GM23338 (cell line): ENCODE measurements around the gene MPPE1. TPM values are rescaled to one million over a fixed set of nuclear protein-coding genes. Genes with fewer than 3 reads are reported as not detected.

Experiments
- ATAC-seq: fragments of 200-7000 bp; cut with Tn5 transposase; 3 replicates; pipeline ENCODE4 v1.9.1; 2020
- DNase-seq: peaks from one replicate; pipeline ENCODE4 v3.0.0-alpha.2; 2015; ENCODE audit warnings: low spot score
- H2AFZ ChIP-seq: fragments of 200-600 bp; sonication (generic); 2 replicates; pipeline ENCODE4 v1.8.0; 2016; ENCODE audit warnings: antibody characterized with exemption, mild to moderate bottlenecking, moderate library complexity
- H3F3A ChIP-seq: fragments of 200-600 bp; sonication (generic); replicated peaks from 2 replicates; pipeline ENCODE4 v1.8.0; 2017; ENCODE audit warnings: antibody characterized with exemption, mixed run types, low read depth
- H3K27ac ChIP-seq: fragments of 200-600 bp; sonication (generic); 2 replicates; pipeline ENCODE4 v1.6.1; 2016; ENCODE audit warnings: low read depth
- H3K27me3 ChIP-seq: fragments of 200-600 bp; sonication (generic); 2 replicates; pipeline ENCODE4 v1.8.0; 2016; ENCODE audit warnings: mild to moderate bottlenecking, mixed run types, moderate library complexity; ENCODE audit not compliant: insufficient read depth
- H3K36me3 ChIP-seq: fragments of 200-600 bp; sonication (generic); 2 replicates; pipeline ENCODE4 v1.8.0; 2016; ENCODE audit warnings: mild to moderate bottlenecking; ENCODE audit not compliant: insufficient read depth
- H3K4me1 ChIP-seq: fragments of 200-600 bp; sonication (generic); 2 replicates; pipeline ENCODE4 v1.8.0; 2016; ENCODE audit warnings: mild to moderate bottlenecking, moderate library complexity; ENCODE audit not compliant: insufficient read depth
- H3K4me2 ChIP-seq: fragments of 200-600 bp; sonication (generic); 2 replicates; pipeline ENCODE4 v1.7.1; 2017; ENCODE audit warnings: mixed run types
- H3K4me3 ChIP-seq: fragments of 200-600 bp; sonication (generic); 2 replicates; pipeline ENCODE4 v1.6.1; 2016; ENCODE audit warnings: mixed run types
- H3K79me2 ChIP-seq: fragments of 200-600 bp; sonication (generic); replicated peaks from 2 replicates; pipeline ENCODE4 v1.8.0; 2017; ENCODE audit warnings: mild to moderate bottlenecking; ENCODE audit not compliant: insufficient read depth
- H3K9me2 ChIP-seq: fragments of 200-600 bp; sonication (generic); 2 replicates; pipeline ENCODE4 v1.8.0; 2017; ENCODE audit not compliant: insufficient read depth
- H4K20me1 ChIP-seq: fragments of 200-600 bp; sonication (generic); replicated peaks from 2 replicates; pipeline ENCODE4 v1.8.0; 2017; ENCODE audit warnings: mild to moderate bottlenecking; ENCODE audit not compliant: insufficient read depth
- H3K27ac Mint-ChIP-seq: 2 replicates; pipeline ENCODE4 v1.8.0; 2020; ENCODE audit warnings: inconsistent platforms, mild to moderate bottlenecking, moderate library complexity, mixed read lengths
- H3K27me3 Mint-ChIP-seq: 3 replicates; pipeline ENCODE4 v1.8.0; 2022; ENCODE audit warnings: low read depth, mild to moderate bottlenecking, moderate library complexity, mixed read lengths, inconsistent platforms; ENCODE audit not compliant: insufficient read depth, poor library complexity
- H3K36me3 Mint-ChIP-seq: 3 replicates; pipeline ENCODE4 v1.8.0; 2021; ENCODE audit warnings: low read depth, mild to moderate bottlenecking, inconsistent platforms, moderate library complexity, mixed read lengths
- H3K4me1 Mint-ChIP-seq: 3 replicates; pipeline ENCODE4 v1.8.0; 2020; ENCODE audit warnings: mild to moderate bottlenecking, inconsistent platforms, mixed read lengths
- H3K4me3 Mint-ChIP-seq: 3 replicates; pipeline ENCODE4 v1.8.0; 2021; ENCODE audit warnings: moderate library complexity, mild to moderate bottlenecking, inconsistent platforms, mixed read lengths
- H3K9me3 Mint-ChIP-seq: 3 replicates; pipeline ENCODE4 v1.8.0; 2020; ENCODE audit warnings: moderate library complexity, mild to moderate bottlenecking, inconsistent platforms, mixed read lengths
- CREB1 ChIP-seq: fragments of 250-450 bp; sonication (Bioruptor Pico); IDR thresholded peaks from 2 replicates; pipeline ENCODE4 v1.5.0; 2020; ENCODE audit warnings: low read depth, mild to moderate bottlenecking, moderate library complexity
- EZH2phosphoT487 ChIP-seq: fragments of 200-600 bp; sonication (generic); IDR thresholded peaks from one replicate; pipeline ENCODE4 v1.8.1; 2018; ENCODE audit warnings: antibody characterized with exemption; ENCODE audit not compliant: unreplicated experiment
- JUNB ChIP-seq: IDR thresholded peaks from one replicate; pipeline ENCODE4 v1.6.1; 2016; ENCODE audit warnings: antibody characterized with exemption; ENCODE audit not compliant: unreplicated experiment
- NANOG ChIP-seq: IDR thresholded peaks from 2 replicates; pipeline ENCODE4 v1.6.1; 2016; ENCODE audit warnings: antibody characterized with exemption, borderline replicate concordance
- POLR2AphosphoS5 ChIP-seq: IDR thresholded peaks from 2 replicates; pipeline ENCODE4 v1.6.1; 2016; ENCODE audit warnings: antibody characterized with exemption, low read depth
- ZNF331 ChIP-seq: fragments of 250-450 bp; sonication (Bioruptor Pico); IDR thresholded peaks from 2 replicates; pipeline ENCODE4 v1.5.0; 2020; ENCODE audit warnings: low read depth, mild to moderate bottlenecking, moderate library complexity
- polyA plus RNA-seq: library from polyadenylated mRNA; unstranded; fragments of >200 nt; fragmentation: Nextera tagmentation; extraction: Ambion mirVana; gene quantifications from 2 replicates; pipeline ENCODE4 v1.2.1, GENCODE V29; 2016
- total RNA-seq: library from RNA; depleted of rRNA; stranded (reverse); fragments of >200 nt; shearing (Covaris generic); gene quantifications from 2 replicates; pipeline ENCODE4 v1.2.3, GENCODE V29; 2014
- TF ChIP-seq, protein P1 (sequence below), 2 experiments: fragments of 200-600 bp in 1 of 2; sonication (generic) in 1 of 2; conservative IDR thresholded peaks; 2 replicates each; pipeline versions ENCODE4 v1.5.1 to v1.6.1; 2016 to 2017; ENCODE audit warnings: antibody characterized with exemption in 2 of 2, low read depth in 2 of 2, mild to moderate bottlenecking in 2 of 2, moderate library complexity in 1 of 2
- TF ChIP-seq, protein P2 (sequence below): IDR thresholded peaks from 2 replicates; pipeline ENCODE4 v1.6.1; 2016; ENCODE audit warnings: antibody characterized with exemption
- TF ChIP-seq, protein P3 (sequence below): IDR thresholded peaks from one replicate; pipeline ENCODE4 v1.6.1; 2018; ENCODE audit warnings: antibody characterized with exemption; ENCODE audit not compliant: unreplicated experiment

MPPE1 gene
- total and polyA plus RNA-seq, 2 experiments from 2014 or later, result 18.8 to 24.6 TPM

DNA sequence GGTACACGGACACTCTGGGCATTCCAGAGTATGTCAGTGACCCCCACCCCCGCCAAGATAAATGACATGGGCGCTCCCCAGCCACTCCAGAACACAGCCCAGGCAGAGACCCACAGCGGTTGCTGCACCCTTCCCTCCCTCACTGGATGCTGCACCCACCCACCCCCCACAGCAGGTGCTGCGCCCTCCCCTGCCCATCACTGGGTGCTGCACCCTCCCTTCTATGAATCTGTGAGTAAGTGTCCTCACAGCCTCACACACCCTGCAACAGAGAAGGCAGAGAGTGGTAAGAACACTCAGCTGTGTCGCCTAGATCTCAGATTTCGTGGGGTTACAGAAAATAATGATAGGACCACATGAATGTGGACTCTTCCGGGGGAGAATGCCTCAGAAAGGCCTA lies 33.4 kb downstream of the MPPE1 start:
- no peak for TF ChIP-seq EZH2phosphoT487
- TF ChIP-seq, protein P1, sequence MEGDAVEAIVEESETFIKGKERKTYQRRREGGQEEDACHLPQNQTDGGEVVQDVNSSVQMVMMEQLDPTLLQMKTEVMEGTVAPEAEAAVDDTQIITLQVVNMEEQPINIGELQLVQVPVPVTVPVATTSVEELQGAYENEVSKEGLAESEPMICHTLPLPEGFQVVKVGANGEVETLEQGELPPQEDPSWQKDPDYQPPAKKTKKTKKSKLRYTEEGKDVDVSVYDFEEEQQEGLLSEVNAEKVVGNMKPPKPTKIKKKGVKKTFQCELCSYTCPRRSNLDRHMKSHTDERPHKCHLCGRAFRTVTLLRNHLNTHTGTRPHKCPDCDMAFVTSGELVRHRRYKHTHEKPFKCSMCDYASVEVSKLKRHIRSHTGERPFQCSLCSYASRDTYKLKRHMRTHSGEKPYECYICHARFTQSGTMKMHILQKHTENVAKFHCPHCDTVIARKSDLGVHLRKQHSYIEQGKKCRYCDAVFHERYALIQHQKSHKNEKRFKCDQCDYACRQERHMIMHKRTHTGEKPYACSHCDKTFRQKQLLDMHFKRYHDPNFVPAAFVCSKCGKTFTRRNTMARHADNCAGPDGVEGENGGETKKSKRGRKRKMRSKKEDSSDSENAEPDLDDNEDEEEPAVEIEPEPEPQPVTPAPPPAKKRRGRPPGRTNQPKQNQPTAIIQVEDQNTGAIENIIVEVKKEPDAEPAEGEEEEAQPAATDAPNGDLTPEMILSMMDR (conservative IDR thresholded peaks at IDR 0.05; ENCODE audit: low read depth in 2 of 2), result 0 out of 4 replicates have a peak, but pooled peaks of 1 of the 2 experiments have one; percentile 4
- H3K4me3 Mint-ChIP-seq, result no peak overlapping the region
- Histone ChIP-seq H3K4me3 (no peak overlapping the region), H3K4me1 (peaks cover 7% of the 10 kb centered on the region), H3K27ac (no peak overlapping the region), H3K79me2 (no peaks in the 10 kb centered on the region), H3K9me2 (no peaks in the 10 kb centered on the region), H3F3A (no peaks in the 10 kb centered on the region), H3K27me3 (no peaks in the 10 kb centered on the region), H3K36me3 (no peaks in the 10 kb centered on the region), H4K20me1 (no peaks in the 10 kb centered on the region), H2AFZ (no peak overlapping the region), H3K4me2 (no peak overlapping the region)
- no peak for ATAC-seq
- no peaks in the 10 kb centered on the region for H3K27me3 Mint-ChIP-seq
- peaks cover 32% of the 10 kb centered on the region for H3K36me3 Mint-ChIP-seq
- no peak for DNase-seq
- H3K4me1 Mint-ChIP-seq, result peaks cover 6% of the 10 kb centered on the region
- H3K27ac Mint-ChIP-seq, result no peak overlapping the region
- H3K9me3 Mint-ChIP-seq, result peaks cover 10% of the 10 kb centered on the region

- Mint-ChIP-seq H3K4me1 (peaks cover 7% of the 10 kb centered on the region), H3K36me3 (peaks cover 39% of the 10 kb centered on the region), H3K27me3 (no peaks in the 10 kb centered on the region), H3K27ac (no peak overlapping the region; the same call in 1 of the 2 replicates), H3K4me3 (no peak overlapping the region), H3K9me3 (peaks cover 10% of the 10 kb centered on the region)
- Histone ChIP-seq H3K36me3 (no peaks in the 10 kb centered on the region; the same call in 1 of the 2 replicates), H3K27me3 (no peaks in the 10 kb centered on the region), H3K4me1 (peaks cover 7% of the 10 kb centered on the region), H3K4me3 (no peak overlapping the region), H3K79me2 (no peaks in the 10 kb centered on the region), H3F3A (no peaks in the 10 kb centered on the region), H3K4me2 (no peak overlapping the region), H2AFZ (no peak overlapping the region), H3K27ac (no peak overlapping the region), H4K20me1 (no peaks in the 10 kb centered on the region), H3K9me2 (no peaks in the 10 kb centered on the region)
- DNase-seq, result no peak
- TF ChIP-seq JUNB, result no peak
- TF ChIP-seq, protein P2, sequence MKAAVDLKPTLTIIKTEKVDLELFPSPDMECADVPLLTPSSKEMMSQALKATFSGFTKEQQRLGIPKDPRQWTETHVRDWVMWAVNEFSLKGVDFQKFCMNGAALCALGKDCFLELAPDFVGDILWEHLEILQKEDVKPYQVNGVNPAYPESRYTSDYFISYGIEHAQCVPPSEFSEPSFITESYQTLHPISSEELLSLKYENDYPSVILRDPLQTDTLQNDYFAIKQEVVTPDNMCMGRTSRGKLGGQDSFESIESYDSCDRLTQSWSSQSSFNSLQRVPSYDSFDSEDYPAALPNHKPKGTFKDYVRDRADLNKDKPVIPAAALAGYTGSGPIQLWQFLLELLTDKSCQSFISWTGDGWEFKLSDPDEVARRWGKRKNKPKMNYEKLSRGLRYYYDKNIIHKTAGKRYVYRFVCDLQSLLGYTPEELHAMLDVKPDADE, result no peak
- TF ChIP-seq POLR2AphosphoS5, result no peak
- no peak for TF ChIP-seq EZH2phosphoT487
- TF ChIP-seq, protein P1 (conservative IDR thresholded peaks at IDR 0.05; ENCODE audit: low read depth in 2 of 2), result no peak
- TF ChIP-seq NANOG, result no peak
- TF ChIP-seq, protein P3, sequence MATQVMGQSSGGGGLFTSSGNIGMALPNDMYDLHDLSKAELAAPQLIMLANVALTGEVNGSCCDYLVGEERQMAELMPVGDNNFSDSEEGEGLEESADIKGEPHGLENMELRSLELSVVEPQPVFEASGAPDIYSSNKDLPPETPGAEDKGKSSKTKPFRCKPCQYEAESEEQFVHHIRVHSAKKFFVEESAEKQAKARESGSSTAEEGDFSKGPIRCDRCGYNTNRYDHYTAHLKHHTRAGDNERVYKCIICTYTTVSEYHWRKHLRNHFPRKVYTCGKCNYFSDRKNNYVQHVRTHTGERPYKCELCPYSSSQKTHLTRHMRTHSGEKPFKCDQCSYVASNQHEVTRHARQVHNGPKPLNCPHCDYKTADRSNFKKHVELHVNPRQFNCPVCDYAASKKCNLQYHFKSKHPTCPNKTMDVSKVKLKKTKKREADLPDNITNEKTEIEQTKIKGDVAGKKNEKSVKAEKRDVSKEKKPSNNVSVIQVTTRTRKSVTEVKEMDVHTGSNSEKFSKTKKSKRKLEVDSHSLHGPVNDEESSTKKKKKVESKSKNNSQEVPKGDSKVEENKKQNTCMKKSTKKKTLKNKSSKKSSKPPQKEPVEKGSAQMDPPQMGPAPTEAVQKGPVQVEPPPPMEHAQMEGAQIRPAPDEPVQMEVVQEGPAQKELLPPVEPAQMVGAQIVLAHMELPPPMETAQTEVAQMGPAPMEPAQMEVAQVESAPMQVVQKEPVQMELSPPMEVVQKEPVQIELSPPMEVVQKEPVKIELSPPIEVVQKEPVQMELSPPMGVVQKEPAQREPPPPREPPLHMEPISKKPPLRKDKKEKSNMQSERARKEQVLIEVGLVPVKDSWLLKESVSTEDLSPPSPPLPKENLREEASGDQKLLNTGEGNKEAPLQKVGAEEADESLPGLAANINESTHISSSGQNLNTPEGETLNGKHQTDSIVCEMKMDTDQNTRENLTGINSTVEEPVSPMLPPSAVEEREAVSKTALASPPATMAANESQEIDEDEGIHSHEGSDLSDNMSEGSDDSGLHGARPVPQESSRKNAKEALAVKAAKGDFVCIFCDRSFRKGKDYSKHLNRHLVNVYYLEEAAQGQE, result no peak
- no peak for TF ChIP-seq CREB1 (CRISPR knock-in tag)
- no peak for TF ChIP-seq ZNF331 (CRISPR knock-in tag)
- ATAC-seq, result no peak
Observed at GRCh38 chr18:11873670-11874340, 34.3 kb downstream of the MPPE1 start.
